Amygdala (tissue), 56 donors: ENCODE results near the gene GATAD2B.
"Not testable (repeated sequence)": the region's sequence is repeated elsewhere in the genome, so short reads cannot be mapped to it uniquely, and the experiment has no call there.

Experiments
- DNase-seq, 56 donors: peaks; one replicate each; lab custom pipeline; 2025; lab: John Stamatoyannopoulos, UW

Gene GATAD2B

DNA sequence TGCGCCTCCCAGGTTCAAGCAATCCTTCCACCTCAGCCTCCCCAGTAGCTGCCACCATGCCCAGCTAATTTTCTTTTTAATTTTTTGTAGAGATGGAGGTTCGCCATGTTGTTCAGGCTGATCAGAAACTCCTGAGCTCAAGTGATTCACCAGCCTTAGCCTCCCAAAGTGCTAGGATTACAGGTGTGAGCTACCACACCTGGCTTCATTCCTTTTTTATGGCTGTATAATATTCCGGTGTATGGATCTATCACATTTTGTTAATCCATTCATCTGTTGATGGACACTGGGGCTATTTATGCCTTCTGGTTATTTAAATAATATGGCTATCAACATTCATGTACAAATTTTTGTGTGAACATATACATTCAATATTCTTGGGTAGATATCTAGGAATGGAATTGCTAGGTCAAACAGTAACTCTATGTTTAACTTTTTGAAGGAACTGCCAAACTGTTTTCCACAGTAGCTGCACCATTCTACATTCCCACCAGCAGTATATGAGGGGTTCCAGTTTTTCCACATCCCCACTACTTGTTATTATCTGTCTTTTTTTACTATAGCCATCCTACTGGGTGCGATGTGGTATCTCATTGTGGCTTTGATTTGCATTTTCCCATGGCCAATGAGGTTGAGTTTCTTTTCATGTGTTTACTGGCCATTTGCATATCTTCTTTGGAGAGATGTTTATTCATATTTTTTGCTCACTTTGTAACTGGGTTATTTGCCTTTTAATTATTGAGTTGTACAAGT is 136.6 kb downstream of the GATAD2B start:
- no peak for DNase-seq

DNA sequence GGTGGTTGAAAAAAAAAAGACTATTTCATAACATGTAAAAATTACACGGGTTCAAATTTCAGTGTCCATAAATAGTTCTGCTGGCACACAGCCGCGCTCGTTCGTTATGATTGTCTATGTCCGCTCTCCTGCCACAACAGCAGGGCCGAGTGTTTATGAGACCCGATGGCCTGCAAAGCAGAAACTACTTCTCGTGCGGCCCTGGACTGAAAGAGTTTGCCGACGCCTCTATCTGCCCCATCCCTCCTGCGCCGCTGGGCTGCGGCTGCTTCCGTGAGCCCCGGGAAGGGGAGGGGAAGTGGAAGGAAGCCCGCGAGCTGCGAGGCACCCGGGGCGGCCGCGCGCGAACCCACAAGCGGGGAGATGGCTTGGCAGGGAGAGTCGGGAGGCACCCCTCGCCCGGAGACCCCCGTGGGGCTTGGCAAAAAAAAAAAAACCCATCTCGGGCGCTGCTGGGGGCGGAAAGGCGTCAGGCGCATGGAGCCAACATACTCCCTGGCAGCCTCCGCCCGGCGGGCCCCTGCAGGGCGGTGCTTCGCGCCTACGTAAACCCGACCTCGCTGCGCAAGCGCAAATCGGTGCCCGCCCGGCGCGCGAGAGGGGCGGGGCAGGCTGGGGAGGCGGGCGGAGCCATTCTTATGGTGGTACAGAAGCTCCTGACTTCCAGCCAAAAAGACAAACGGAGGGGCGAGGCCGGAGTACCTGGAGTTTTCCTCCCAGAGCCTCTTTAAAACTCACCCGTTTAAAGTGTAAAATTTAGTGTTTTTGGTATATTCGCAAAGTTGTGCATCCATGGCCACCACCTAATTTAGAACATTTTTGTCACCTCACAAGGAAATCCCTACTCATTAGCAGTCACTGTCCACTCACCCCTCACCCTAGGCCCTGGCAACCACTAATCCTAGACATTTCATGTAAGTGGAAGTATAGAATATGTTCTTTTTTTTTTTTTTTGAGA is 139.3 kb downstream of the GATAD2B start:
- peak; percentile 50 to 92 (median 83) for DNase-seq

DNA sequence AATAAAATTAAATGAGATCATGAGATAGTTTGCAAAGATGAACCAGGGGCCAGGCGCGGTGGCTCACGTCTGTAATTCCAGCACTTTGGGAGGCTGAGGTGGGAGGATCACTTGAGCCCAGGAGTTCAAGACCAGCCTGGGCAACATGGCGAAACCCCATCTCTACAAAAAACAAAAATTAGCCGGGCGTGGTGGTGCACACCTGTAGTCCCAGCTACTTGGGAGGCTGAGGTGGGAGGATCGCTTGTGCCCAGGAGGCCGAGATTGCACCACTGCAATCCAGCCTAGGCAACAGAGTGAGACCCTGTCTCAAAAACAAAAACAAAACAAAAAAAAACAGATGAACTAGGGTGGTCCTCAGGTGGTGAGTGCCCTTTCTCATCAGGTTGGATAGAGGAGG is 140.1 kb downstream of the GATAD2B start:
- not testable (repeated sequence) for DNase-seq

DNA sequence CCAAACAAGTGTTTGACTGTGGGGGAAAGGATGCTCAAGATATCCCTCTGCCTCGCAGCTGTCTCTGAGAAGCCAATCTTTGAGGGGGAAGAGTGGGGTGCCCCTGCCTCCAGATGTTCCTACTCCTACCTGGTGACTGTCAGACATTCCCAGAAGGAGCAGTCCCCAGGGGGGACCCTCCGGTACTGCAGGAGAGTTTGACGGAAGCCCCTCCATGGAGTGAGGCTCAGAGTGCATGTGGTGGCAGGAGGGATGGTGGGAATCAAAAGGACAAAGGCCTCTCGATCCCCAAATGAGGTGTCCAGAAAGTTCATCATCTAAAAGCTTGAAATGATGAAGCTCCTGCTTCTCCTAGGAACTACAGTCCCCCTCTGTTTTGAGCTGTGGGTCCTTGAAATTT is 142.2 kb downstream of the GATAD2B start:
- DNase-seq: no peak

DNA sequence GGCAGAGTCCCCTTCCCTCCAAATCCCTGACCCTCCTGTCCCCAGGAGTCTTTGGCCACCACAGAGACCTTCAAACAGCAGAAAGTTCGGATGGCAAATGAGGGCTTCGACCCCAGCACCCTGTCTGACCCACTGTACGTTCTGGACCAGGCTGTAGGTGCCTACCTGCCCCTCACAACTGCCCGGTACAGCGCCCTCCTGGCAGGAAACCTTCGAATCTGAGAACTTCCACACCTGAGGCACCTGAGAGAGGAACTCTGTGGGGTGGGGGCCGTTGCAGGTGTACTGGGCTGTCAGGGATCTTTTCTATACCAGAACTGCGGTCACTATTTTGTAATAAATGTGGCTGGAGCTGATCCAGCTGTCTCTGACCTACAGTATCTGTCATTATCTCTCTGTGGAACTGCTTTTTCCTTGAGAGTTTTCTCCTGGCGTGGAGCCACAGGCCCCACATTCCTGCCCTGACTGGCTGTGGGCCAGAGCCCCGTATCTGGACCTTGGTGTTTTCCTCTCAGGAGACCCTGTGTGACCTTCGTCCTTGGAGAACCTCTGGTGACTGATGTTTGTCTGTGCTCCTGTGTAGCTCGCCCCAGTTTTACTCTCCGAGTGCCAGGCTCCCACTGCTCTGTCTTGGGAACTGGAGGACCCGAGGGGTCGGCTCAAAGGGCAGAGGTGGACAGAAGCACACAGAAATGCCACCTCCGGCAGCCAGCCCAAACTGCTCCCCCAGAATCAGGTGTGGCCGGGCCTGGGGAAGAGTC is 142.8 kb downstream of the GATAD2B start:
- DNase-seq: peak in 1 of 56 donors; percentile 19

DNA sequence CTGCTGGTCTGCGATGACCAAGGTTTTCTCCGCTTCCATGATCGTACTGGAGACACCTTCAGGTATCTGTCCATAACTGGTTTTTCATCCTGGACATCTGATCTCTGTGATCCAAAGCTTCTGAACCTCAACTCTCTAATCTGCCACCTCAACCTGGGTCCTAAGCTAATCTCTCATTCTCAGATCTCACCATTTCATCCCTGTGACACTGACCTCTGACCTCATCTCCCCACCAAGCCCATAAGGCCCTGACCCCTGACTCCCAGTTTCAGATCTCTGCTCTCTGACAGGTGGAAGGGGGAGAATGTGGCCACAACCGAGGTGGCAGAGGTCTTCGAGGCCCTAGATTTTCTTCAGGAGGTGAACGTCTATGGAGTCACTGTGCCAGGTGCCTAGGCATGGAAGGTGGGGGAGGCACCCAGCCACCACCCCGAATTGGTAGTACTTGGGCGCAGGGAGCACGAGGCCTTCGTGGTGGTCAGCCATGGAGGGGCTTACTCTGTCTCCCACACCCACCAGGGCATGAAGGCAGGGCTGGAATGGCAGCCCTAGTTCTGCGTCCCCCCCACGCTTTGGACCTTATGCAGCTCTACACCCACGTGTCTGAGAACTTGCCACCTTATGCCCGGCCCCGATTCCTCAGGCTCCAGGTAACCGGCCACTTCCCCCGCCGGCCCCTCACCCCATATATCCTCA is 143.8 kb downstream of the GATAD2B start:
- no peak for DNase-seq

DNA sequence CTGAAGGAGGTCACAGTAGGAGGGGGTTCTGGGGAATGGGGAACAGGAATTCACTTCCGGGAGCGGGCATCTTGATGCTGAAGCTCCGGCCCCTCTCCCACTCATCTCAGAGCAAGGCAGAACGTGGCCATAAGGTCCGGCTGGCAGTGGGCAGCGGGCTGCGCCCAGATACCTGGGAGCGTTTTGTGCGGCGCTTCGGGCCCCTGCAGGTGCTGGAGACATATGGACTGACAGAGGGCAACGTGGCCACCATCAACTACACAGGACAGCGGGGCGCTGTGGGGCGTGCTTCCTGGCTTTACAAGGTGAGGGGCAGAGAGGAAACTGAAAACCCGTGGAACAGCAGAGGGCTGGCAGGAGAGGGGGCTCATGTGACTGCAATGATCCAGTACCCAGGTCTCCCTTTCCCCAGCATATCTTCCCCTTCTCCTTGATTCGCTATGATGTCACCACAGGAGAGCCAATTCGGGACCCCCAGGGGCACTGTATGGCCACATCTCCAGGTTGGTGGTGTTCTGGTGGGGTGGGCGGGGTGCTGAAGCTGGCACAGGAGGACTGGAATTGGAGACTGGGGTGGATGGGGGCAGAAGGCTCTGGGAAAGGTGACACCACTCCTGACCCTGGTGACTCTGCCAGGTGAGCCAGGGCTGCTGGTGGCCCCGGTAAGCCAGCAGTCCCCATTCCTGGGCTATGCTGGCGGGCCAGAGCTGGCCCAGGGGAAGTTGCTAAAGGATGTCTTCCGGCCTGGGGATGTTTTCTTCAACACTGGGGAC is 144.5 kb downstream of the GATAD2B start:
- DNase-seq: no peak

DNA sequence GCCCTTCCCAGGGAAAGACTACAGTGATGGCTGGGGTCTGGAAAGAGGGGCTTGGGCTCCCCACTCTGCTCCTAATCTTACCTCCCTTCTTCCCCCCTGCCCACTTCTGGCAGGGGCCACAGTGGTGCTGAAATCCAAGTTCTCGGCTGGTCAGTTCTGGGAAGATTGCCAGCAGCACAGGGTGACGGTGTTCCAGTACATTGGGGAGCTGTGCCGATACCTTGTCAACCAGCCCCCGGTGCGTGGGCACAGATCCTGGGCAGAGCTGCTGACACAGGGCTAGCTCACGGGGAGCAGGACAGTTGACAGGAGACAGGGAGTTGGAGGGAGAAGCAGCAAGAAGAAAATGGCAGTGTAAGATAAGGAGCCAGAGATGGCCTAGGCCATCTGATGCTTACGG is 145.1 kb downstream of the GATAD2B start:
- peak in 22 of 56 donors; percentile 15 to 73 (median 33) for DNase-seq

DNA sequence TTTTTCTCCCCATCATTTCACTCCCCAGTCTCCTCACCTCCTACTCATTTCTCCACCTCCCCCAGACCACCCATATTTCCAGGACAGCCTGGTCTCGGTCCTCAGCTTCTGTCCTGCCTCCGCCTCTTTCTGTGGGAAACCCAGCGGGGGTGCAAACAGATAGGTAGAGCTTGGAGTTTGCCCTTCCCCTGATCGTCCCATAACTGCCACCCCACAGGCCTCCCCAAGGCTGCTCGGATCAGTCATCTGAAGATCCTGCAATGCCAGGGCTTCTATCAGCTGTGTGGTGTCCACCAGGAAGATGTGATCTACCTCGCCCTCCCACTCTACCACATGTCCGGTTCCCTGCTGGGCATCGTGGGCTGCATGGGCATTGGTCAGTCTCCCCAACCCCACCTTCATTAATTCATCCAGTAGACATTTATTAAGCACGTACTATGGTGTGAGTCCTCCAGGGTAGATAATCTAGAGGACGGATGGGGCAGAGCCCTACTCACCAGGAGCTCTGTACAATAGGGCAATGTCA is 145.9 kb downstream of the GATAD2B start:
- no peak for DNase-seq

DNA sequence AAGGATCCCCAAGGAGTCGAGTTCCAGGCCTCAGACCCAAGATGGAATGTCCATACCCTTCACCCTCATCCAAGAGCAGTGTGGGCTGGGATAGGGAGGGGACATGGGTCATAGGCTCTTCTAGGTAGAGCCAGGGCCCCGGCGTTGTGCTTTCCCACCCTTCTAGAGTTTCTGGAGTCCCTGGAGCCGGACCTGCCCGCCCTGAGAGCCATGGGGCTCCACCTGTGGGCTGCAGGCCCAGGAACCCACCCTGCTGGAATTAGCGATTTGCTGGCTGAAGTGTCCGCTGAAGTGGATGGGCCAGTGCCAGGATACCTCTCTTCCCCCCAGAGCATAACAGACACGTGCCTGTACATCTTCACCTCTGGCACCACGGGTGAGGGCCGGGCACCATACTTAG is 146.4 kb downstream of the GATAD2B start:
- DNase-seq: no peak

DNA sequence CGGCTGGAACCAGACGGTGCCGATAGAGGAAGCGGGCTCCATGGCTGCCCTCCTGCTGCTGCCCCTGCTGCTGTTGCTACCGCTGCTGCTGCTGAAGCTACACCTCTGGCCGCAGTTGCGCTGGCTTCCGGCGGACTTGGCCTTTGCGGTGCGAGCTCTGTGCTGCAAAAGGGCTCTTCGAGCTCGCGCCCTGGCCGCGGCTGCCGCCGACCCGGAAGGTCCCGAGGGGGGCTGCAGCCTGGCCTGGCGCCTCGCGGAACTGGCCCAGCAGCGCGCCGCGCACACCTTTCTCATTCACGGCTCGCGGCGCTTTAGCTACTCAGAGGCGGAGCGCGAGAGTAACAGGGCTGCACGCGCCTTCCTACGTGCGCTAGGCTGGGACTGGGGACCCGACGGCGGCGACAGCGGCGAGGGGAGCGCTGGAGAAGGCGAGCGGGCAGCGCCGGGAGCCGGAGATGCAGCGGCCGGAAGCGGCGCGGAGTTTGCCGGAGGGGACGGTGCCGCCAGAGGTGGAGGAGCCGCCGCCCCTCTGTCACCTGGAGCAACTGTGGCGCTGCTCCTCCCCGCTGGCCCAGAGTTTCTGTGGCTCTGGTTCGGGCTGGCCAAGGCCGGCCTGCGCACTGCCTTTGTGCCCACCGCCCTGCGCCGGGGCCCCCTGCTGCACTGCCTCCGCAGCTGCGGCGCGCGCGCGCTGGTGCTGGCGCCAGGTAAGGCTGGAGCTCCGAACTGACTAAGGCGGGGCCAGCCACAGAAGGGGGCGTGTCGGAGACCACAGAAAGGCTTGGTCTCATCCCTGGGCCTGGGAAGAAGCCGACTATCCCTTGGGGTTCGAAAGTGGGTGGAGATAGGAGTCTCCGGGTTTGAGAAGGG is 147.1 kb downstream of the GATAD2B start:
- DNase-seq: peak in 6 of 56 donors; percentile 21 to 53 (median 36)

DNA sequence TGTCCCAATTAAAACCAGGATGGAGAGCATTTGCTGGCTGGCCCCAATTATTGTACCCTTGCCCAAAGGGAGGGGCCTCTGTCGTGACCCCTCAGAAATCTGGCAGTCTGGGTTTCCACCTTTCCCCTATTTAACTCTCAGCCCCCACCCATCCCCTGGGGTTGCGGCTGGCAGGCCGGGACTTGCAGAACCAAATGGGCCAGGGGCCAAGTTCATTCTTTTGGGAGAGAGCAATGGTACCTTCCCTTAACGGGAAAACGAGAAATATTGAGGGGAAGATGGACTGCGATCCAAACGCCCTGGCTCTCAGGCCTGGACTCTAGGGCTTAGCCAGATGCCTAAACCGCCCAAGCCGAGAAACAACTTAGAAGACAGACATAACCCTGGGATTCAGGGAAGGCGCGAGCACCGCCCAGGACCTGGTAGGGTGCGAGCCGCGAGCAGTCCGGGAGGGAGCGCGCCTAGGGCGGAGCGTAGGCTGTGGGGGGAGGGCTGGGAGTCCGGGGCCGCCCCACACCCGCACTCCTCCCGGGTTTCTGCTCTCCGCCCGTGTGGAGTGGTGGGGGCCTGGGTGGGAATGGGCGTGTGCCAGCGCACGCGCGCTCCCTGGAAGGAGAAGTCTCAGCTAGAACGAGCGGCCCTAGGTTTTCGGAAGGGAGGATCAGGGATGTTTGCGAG is 147.9 kb downstream of the GATAD2B start, which contains the start of gene SLC27A3:
SLC27A3 (plus strand) TSS at position 628 of the 678 bp plus-strand sequence. CDS start 91 bp downstream, outside the sequence.
- DNase-seq: peak in 39 of 56 donors; percentile 18 to 76 (median 50)

DNA sequence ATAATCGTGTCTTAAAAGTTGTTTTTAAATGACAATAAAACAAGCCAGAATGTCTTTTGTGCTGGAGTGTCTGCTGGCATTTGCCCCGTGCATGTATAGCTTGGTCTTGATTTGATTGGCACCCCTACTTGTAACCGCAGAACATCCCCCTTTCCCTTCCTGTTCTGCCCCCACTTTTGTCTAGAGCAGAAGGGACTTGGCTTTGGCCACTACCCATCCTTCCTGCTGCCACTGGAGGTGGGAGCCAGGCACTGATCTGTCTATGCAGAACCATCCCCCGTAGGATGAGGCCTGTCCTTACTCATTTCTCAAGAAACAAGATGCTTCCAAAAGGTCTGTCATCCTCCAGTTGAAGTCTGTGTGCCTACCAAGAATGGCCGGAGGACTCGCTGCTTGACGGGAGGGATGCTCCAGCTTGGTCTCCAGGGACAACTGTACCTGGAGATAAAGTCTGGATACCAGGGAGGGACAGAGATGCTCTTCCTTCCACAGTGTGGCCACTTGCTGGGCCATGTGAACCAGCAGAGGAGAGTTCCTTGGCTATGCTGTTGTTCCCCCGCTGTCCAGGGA is 148.7 kb downstream of the GATAD2B start:
- DNase-seq: no peak

DNA sequence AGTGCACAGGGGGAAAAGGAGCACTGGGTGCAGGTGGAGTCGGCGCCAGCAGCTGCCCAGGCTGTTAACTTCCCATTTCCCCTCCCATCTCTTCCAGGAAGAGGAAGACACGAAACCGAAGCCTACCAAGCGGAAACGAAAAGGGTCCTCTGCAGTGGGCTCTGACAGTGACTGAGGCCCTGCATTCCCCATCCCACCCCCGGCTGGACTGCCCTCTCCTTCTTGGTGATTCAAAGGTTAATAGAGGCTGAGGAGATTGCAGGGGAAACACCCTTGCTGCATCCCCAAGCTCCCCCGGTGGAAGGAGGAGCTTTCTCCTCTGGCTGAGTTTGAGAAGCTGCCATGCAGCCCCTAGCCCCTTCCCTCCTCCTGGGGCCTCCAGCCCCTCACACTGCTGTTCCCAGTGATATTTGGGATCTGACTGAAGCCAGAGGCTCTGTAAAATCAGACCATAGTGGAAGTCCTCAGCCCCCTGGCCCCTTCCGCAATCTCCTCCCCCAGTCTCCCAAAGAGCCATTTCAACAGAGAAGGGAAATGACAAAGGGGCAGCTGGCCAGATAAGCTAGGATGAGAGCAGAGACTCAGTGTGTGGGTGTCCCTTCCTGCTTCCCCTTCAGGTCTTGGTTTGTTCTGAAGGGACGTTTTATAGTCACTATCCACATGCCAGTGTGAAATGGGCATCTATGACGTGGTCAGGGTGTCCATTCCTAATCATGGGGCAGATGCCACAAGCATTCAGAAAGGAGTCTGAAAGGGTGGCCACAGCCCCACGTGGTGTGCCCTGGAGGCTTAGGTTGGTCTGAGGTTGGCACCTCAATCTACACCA is 149.5 kb downstream of the GATAD2B start:
- DNase-seq: peak in 1 of 56 donors; percentile 27

DNA sequence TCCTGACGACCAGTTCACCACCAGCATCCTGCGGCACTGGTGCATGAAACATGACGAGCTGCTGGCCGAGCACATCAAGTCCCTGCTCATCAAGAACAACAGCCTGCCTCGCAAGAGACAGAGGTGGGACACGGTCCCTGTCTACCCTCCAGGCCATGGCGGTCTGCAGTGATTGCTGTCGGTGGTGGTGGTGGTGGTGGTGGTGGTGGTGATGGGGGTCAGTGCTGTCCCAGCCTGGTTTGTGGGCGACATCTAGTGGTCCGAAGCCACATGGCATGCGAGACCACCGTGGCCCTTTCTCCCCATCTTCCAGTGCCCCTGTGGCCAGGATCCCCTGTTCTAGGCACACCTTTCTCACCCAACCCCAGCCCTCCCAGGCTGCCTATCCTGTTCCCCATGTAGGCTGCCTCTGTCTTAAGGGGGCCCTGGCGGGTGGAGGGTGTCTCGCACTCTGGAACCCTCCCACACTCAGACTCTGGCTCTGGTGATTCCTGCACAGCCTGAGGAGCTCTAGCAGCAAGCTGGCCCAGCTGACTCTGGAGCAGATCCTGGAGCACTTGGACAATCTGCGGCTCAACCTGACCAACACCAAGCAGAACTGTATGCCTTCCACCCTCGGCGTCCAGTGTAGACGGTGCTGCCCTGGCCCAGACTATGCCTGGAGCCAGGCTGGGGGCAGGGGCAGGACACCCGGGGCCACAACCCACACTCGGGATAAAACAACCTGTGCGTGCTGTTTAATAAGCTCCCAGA is 150.8 kb downstream of the GATAD2B start:
- no peak for DNase-seq
